ENCODE data around the gene PMPCA.

PMPCA gene

DNA sequence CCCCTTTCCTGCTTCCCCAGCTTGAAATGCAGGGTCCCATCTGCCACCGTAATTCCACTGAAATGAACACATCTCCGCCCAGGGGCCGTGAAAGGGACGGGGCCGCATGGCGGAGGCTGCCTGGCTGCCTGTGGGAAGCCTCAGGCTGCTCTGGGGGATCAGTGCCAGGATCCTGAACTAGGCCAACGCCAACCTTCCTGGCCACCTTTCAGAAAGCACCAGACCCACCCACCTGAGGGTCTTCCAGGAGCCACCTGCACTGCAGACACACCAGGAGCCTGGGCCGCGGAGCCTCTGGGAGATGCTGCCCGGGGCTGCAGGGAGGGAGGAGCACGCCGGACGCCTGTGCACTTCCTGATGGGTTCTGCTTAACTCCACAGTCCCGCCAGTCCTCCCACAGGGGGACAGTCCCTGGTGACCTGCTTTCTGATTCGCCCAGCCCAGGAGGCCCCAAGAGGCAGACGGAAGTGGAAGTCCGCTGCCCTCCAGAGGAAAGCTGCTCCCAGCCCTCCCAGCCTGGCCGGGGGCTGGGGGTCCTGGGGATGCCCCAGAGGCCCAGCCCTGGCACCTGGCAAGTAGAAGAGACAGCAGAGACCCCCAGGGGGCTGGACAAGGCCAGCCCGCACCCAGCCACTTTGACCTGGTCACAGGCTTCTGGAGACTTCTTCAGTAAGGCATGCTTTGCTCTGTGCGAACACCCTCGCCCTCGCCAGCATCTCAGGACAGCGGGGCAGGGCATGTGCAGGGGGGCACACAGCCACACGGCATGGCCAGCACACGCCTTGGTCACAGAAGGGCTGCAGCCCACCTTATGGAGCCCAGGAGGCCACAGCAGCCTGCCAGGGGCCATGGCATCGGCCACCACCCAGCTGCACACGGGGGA, 36.9 kb upstream of the PMPCA start, which contains the start of gene CARD9:
Gene CARD9 (minus strand): TSS at position 370 of the 883 bp plus-strand sequence. CDS start 1,591 bp downstream, outside the sequence.
- DNase-seq, result peak; percentile 74

DNA sequence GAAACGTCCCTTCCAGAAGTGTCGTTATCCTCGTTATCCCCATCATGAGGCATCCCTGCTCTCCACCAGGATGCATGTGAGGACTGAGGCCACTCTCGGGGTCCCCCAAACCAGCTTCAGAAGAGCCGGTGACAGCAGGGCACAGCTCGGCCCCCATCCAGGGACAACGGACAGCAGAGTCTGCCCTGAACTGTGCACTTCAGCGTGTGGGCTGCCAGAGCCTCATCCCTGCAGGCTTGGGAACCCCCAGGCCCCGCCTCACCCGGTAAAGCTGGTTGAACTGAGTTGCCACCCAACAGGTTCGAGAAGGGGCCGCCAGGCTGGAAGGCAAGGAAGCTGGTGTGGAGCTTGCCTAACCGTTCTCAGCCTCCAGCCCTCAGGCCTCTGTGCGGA, 36.3 kb upstream of the PMPCA start:
- DNase-seq, result no peak

DNA sequence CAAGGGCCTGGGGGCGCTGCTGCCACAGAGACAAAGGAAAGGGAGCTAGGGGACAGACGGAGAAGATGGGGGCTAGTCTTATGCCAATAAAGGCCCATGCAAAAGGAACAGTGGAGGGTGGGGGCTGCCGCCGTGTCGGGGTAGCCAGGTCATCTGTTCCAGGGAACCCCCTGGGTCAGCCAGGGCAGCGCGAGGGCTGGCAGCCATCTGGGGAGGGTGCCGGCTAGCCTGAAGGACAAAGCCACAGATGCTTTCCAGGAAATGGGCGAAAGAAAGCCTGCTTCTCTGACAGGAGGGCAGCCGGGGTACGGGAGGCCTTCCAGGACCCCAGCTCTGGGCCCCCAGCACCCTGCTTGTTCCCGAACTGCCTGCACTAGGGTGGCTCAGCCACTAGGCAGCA, 35.4 kb upstream of the PMPCA start:
- DNase-seq, result no peak

DNA sequence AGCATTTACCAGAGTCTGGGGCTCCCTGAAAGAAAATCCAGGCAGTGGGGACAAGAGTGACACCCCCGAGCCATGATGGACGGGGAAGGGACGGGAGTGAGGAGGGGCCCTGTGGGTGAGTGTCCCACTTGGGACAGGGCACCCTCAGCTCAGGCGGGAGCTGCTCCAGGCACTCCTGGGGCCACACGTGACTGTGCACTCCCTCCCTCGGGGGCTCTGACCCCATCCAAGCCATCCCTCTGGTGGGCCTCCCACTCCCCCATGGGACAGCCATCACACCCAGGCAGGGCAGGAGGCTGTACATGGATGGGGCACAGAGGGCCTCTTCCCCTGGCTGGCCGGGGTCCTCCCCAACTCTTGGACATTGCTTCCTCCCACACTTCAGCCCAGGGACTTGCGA, 34.0 kb upstream of the PMPCA start:
- no peak for DNase-seq

DNA sequence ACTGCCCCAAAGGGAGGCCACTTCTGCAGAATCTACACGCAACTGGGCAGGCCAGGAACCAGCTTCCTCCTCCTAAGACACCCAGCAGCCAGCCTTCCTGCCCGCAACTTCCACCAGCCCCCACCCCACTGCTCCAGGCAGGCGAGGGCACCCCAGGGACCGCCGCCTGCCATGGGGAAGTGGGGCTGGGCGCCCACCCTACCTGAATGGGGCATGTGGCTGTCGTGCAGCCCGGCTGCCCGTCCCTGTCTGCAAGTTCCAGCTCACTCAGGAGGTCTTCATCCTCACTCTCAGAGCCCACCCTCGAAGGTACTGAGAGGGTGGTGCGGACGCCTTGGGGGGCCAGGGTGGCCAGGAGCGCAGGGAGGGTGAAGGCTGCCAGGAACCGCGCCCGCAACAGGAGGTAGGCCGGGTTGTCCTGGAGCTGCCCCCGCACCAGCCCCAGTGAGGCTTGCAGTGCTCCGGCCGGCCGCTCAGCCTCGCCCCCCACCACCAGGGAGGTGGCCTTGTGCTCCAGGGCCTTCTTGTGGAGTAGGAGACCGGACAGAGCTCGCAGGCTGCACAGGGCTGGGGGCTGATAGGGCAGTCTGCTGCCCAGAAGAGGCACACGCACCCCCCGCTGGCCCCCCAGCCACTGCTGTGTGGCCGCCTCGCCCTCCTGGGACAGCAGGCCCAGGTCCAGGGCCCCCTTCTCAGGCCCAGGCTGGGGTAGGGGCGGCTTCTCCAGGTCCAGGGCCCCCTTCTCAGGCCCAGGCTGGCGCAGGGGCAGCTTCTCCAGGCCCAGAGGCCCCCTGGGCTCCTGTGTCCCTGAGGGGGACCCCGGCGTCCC, 32.9 kb upstream of the PMPCA start:
- no peak for DNase-seq

DNA sequence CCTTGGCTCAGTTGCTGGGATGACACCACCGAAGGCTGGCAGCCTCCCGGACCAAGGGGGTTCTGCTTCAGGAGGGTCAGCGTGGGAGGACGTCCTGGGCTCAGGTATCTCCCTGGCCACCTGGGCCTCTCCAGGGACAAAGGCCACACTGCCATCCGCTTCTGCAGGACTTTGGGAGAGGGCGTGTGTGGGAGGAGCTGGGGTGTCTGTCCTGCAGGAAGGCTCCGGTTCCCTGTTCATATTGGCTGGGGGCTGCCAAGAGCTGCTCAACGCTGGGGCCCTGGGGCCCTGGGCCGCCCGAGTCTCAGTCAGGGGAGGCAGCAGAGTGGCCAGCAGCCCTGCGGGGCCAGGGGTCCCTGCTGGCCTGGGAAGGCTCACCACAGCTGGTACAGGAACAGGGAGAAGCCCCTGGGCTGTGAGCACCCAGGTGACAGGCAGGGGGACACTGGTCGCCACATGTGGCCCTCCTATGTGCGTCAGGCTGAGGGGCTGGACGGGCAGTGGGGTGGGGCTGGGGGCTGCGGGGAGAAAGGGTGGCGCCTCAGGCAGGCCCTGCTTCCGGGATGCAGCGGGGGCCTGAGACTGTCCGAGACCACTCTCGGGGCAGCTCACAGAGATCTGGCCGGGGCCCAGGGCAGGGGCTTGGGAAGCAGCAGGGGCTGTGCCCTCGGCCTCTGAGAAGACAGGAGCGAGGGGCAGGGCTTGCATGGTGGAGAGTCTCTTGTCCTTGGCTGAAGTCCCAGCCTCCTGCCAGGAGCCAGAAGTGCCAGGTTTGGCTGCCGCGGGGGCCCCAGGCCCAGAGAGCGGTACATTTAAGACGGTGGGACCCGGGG, 32.1 kb upstream of the PMPCA start:
- no peak for DNase-seq

DNA sequence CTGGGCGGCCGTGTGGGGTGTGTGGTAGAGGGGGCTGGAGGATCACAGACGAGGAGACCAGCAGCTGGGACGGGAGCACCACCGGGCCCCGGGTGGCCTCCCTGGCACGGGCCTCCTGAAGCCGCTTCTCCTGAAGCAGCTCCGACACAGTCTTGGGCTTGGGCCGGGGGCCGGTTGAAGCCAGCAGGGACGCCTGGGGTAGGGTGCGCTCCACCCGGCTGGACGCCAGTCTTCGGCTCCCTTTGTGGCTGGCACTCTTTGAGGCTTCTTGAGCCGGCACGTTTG, 31.5 kb upstream of the PMPCA start:
- DNase-seq, result no peak

DNA sequence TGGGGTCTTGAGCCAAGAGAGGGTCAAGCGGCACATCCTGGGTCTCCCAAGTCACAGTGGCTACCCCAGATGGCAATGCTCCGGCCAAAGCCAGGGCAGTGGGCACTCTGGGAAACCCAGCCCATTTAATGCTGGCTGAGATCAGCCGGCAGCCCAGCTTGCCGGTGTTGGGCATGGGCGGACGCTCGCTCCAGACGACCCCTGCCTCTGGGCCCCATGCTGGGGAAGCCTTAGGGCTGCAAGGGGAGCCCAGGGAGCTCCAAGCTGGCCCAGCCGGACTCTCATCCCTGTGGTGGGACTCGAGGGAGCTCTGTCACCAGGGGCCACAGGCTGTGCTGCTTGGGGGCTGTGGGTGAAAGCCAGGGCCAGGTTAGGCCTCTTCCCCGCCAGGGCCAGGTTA, 31.1 kb upstream of the PMPCA start:
- no peak for DNase-seq

DNA sequence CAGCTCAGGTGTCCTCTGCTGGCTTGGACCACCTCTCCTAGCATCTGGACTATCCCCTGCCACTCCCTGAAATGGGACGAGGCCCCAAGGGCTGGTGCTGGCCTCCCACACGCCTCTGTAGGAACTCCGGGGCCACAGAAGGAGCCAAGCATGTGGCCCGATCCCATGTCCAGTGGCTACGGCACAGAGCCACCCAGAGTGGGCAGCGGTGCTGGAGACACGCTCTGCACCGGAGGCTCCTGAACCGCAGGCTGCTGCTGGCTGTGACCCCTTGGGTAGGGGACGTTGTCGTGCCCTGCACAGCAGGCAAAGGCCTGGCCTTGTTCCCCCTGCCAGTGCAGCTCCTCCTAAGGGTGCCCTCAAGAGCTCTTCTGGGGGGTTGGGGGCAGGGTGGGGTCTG, 30.6 kb upstream of the PMPCA start:
- no peak for DNase-seq

DNA sequence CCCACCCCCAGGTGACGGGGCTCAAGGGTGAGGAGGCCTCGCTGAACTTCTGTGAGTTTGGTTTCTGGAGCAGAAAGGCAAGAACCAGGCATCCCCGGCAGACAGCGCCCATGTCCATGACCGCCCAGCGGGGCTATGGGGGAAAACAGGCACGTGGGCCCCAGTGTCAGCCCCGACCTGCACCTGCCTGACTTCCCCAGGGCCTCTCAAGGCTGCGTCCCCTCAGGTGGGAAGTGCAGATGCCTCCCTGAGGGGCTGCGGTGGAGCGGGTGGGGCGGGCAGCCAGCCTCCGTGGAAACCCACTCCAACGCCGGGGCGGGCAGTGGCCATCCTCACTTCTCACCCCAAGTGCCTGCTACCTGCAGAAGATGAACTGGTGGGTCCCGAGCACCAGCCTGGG, 30.1 kb upstream of the PMPCA start:
- DNase-seq, result no peak

DNA sequence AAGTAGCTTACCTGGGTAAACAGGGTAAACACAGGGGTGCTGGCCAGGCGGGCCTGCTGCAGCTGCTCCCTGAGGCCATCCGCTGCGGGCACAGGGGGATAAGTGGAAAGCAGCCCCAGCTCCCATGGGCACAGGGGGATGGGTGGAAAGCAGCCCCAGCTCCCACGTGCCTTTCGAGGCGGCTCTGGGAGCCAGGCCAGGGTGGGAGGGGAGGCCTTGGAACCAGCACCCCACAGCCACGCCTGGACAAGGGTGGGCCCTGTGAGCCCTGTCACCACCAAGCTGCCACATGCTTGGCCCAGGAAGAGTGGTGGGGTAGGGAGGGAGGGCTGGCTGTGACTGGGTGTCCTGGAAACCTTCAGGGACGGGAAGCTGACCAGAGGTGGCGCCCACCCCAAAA, 29.1 kb upstream of the PMPCA start:
- no peak for DNase-seq

DNA sequence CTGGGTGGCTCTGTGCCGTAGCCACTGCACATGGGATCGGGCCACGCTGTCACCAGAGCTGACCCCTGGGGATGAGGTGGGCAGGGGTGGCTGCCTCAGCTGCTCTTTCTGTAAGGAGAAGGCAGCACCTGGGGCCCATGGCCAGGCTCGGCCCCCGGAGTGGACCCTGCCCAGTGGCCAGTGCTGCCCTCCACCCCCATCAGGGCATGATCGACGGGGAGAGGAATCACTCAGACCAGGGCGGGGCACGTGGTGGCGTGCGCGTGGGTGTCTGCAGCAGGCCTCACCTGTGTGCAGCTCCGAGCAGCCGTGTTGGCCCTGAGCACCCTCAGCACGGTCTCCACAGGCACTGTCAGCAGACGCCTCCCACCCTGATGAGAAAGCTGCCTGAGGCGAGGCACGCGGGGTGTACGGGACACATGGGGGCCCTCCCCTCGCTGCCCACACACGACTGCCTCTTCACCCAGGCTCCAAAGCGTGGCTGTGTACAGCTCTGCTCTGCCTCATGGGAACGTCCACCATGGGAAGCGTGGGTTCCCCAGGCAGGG, 28.4 kb upstream of the PMPCA start:
- DNase-seq, result no peak

DNA sequence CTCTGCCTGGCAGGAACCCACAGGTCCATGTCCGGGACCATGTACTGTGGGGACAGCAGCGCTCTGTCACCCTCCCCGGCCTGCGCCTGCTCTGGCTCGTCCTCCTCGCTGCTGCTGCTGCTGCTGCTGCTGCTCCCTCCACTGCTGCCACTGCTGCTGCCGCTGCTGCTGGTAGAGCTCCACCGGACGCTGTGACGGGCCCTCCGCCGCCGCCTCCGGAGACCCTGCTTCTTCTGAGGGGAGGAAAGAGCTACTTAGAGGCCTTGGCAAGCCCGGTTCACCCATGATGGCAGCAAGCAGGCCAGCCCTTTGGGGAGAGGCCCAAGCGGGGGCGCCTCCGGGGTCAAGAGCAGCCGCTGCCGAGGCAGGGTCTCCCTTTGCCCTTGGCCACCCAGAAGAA, 27.0 kb upstream of the PMPCA start:
- no peak for DNase-seq

DNA sequence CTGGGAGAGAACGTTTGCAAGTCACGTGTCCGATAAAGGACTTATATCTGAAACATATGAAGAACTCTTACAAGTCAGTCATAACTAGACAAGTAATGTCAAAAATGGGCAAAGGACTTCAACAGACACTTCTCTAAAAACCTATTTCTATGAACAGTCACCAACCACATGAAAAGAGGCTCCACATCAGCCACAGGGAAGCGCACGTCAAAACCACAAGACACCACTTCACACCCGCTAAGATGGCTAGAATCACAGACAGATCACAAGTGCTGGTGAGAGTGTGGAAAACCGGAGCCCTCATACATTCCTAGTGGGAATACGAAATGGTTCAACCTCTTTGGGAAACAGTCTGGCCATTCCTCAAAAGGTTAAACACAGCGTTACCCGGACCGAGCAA, 25.4 kb upstream of the PMPCA start:
- DNase-seq, result no peak

DNA sequence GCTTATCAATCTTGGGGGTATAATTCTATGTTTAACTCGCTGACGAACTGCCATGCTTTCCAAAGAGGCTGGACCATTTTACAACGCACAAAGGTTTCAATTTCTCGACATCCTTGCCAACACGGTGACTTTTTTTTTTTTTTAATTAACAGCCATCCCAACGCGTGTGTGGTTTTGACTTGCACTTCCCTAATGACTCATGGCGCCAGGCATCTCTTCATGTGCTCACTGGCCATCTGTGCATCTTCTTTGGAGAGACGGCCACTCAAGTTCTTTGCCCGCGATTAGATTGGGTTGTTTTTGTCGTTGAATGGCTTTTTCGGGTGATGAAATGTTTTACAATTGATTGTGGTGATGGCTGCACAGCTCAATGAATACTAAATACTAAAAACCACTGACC, 24.4 kb upstream of the PMPCA start:
- no peak for DNase-seq

DNA sequence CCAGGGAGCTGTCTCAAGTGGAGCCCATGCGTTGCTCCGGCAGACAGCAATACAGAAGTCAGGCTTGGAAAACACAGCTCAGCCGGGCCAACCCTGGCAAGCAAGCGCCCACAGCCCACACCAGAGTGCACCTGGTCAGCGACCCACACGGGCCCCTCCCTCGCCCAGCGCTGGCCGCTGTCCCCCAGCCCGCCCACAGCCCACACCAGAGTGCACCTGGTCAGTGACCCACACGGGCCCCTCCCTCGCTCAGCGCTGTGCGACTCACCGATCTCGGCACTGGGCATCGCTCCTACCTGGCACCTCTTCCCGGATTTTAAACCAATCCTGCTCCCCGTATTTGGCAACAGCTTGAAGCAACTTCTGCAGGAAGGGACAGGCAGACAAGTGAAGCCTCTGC, 23.2 kb upstream of the PMPCA start:
- no peak for DNase-seq

DNA sequence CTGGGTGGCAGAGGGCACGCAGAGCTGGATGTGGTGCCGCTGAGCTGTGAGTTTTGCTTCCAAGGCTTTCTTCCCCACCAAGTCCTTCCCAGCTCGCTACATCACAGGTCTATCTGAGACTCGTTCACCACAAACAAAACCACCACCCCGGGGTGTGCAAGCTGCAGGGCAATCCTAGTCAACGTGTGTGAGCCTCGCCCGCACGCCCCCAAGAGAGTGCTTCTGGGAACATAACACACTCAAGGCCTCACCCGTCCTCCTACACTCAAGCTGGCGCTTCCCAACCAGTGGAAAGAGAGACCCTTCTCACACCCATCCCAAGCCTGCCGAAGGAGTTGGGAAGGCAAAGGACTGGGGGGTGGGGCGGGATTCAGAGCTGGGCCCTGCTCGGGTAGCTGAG, 21.1 kb upstream of the PMPCA start:
- no peak for DNase-seq

DNA sequence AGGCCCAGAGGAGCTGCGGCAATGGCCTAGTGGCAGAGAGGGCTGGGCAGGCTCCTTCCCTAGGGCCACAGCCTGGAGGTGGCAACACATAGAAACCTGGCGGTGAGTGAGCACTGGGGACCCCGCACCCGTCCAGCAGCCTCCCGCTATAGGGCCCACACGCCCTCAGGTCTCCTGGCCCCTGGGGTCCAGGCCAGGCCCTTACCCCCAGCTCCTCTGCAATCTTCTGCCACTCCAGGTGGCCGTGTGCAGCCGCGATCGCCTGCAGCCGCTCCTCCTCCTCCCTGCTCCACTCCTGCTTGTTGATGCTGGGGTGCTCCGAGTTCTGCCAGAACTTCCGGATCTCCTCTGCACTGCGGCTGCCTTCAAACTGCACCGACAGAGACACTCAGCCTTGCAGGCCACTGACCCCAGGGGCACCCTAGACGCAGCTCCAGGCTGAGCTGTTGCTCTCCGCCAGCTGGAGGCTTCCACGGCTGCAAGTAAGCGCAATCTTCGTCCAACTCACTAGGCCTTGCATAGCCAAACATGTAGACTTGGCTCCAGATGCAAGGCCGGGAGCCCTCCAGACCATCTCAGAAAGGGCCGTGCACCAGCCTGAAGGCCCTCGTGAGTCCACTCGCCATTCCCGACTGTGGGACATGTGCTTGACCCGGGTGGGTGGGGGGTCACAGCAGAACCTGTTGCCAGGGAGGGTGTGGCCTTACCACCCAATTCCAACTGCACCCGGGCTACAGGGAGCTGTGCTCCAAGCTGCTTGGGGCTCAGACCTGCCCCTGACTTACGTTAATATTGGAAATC, 18.5 kb upstream of the PMPCA start:
- DNase-seq, result no peak

DNA sequence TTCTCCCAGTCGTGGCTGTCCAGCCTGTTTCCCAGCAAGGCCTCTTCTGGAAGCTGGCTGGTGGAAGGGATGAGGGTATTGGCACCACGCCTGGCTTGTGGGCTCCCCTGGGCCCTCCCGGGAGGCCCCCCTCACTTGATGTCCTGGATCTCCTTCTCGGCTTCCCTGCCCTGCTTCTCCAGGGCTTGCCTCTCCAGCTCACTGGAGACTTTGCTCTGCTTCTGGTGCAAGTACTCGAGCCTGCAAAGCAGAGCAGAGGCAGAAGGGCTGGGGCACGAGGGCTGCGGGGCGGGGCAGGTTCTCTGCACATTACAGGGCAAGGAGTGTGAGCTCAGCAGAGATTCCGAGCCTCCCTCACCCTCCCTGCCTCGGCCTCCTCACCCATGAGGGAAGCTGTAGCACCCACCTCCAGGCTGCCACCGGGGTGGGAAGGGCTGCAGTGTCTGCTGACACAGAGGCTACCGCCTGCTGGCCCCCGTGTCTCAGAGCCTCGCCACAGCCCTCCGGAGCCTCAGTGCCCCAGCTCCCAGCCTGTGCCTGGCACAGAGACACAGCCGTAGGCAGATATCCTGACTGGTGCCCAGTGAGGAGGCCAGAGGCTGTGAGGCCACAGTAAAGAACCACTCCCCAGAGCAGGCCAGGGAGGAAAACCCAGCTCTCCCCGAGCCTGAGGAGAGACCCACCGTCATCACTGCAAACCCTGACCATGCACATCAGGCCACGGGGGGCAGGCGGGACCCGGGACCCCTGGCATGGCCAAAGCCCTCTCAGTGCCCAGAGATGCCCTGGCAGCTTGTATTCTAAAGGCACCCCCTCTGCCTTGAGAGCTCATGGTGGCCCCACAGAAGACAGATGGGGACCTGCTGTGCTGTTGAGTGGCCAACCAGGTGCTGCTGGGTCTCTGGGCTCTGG, 17.7 kb upstream of the PMPCA start:
- DNase-seq, result no peak

DNA sequence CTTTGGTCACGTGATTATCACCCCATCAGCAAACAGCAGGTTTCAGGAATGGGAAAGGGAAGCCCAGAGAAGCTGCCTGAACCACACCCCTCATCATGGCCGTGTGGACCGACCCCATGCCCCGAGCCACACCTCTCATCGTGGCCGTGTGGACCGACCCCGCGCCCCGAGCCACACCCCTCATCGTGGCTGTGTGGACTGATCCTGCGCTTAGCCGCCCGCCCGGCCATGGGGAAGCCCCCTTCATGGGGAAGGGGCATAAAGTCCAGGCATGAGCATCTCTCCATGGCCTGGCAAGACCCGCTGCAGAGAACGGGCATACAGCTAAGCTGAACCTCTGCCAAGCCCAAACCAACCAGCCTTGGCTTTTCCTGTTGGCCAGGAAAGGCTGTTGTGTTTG, 16.9 kb upstream of the PMPCA start:
- DNase-seq, result no peak

DNA sequence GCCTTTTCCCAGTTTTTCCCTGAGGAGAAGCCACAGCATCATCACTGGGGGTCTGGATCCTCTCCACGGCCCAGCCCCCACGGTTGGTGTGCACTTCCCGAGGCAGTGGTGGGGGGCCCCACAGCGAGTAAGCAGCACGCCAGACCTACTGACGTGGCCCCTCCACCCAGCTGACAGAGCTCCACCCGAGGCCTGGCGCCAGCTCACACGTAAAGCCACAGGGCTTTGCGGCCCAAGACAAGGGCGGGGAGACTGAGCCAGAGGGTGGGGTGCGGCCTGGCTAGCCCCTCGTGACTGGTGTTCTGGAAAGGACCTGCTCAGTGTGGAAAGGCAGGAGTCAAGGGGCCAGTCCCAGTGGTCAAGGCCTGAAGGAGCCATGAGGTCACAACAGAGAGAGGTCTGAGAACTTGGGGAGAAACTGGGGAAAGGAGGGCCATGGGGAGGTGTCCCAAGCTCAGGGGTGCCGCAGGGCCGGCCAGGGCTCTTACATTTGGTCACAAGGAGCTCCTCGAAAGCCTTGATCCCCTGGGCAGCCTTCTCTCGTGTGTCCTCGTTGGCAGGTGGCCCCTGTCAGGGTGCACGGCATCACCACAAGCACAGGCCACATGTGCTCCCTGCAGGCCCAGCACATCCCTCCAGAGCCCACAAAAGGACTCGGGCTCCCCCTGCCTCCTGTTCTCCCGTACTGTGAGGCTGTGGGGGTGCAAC, 16.0 kb upstream of the PMPCA start:
- no peak for DNase-seq
